Left ventricle myocardium inferior (tissue), 1 donor: ENCODE data around the gene ZAP70. TPM values are rescaled to one million over a fixed set of nuclear protein-coding genes. Genes with fewer than 3 reads are reported as not detected.

Experiments
- DNase-seq: peaks from one replicate; pipeline ENCODE4 v3.0.0-alpha.2; 2020
- H3K27ac ChIP-seq: fragments of 200-600 bp; replicated peaks from 2 replicates; pipeline ENCODE4 v1.8.0; 2021
- H3K27me3 ChIP-seq: fragments of 200-600 bp; 2 replicates; pipeline ENCODE4 v1.8.0; 2021; ENCODE audit warnings: low read depth
- H3K36me3 ChIP-seq: fragments of 200-600 bp; 2 replicates; pipeline ENCODE4 v1.8.0; 2021
- H3K4me1 ChIP-seq: fragments of 200-600 bp; 2 replicates; pipeline ENCODE4 v1.8.0; 2021
- H3K4me3 ChIP-seq: fragments of 200-600 bp; 2 replicates; pipeline ENCODE4 v1.8.0; 2021; ENCODE audit warnings: mild to moderate bottlenecking, moderate library complexity
- H3K9me3 ChIP-seq: fragments of 200-600 bp; replicated peaks from 2 replicates; pipeline ENCODE4 v1.8.0; 2021
- intact Hi-C: fragments of 100-400 bp; cut with micrococcal nuclease; formaldehyde crosslinking; loops from one replicate; pipeline ENCODE4 v1.11.0; 2022
- total RNA-seq: library from RNA; stranded (reverse); fragmentation: NEBNext Ultra II Directional; extraction: Animal tissue kit (Norgen Biotek cat#: 25700); gene quantifications from one replicate; pipeline ENCODE4 v1.2.1, GENCODE V29; 2021
- TF ChIP-seq, protein P1 (sequence below): fragments of 200-600 bp; IDR thresholded peaks from 2 replicates; pipeline ENCODE4 v1.8.0; 2021; ENCODE audit warnings: antibody characterized with exemption, mild to moderate bottlenecking, borderline replicate concordance
- donor health status: DM: no; HTN: yes; CAD: no; lungs with severe emphysema.

The ZAP70 gene
- total RNA-seq, 1 donor from 2014 or later, result 0.55 TPM

DNA sequence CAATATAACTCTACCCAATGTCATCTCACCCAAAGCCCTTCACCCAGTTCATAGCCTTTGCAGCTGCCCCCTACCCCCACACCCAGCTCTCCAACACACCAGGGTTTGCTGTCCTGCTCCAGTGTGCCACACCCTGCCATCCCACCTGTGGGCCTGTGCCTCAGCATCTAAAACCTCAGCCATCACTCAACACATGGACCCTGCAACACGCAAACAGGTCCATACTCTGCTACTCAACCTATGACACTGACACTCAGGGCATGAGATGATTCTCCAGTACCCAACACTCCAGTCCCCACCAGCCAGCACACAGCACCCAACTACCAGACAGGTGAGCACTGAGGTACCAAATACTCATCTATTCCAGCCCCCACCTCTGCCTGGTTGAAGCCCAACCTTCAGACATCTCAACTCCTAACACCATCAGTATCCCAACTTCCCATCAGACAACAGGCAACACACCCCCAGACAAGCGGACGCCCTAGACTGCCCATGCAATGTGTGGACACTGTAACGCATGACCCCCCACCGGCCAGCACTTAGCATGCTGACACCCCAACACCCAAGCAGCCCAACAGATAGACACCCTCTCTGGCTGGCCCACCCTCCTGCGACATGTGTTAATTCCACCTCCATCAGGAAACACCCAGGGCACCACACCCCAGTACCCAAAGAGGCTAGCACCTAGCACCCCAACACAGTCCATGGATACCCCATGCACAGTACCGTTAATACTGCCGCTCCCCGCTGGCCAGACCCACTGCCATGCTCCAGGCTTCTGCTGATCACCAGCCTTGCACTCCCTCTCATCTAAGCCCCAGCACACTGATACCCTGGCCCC is 25.0 kb downstream of the ZAP70 start:
- peaks cover 16% of the 10 kb centered on the region for H3K4me1 ChIP-seq
- H3K27me3 ChIP-seq, result no peaks in the 10 kb centered on the region
- intact Hi-C loops, result no loop called here
- H3K27ac ChIP-seq, result no peak overlapping the region
- TF ChIP-seq, protein P1, sequence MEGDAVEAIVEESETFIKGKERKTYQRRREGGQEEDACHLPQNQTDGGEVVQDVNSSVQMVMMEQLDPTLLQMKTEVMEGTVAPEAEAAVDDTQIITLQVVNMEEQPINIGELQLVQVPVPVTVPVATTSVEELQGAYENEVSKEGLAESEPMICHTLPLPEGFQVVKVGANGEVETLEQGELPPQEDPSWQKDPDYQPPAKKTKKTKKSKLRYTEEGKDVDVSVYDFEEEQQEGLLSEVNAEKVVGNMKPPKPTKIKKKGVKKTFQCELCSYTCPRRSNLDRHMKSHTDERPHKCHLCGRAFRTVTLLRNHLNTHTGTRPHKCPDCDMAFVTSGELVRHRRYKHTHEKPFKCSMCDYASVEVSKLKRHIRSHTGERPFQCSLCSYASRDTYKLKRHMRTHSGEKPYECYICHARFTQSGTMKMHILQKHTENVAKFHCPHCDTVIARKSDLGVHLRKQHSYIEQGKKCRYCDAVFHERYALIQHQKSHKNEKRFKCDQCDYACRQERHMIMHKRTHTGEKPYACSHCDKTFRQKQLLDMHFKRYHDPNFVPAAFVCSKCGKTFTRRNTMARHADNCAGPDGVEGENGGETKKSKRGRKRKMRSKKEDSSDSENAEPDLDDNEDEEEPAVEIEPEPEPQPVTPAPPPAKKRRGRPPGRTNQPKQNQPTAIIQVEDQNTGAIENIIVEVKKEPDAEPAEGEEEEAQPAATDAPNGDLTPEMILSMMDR, result no peak
- peak; percentile 7 for DNase-seq
- no peak overlapping the region for H3K4me3 ChIP-seq
- no peaks in the 10 kb centered on the region for H3K36me3 ChIP-seq
- H3K9me3 ChIP-seq, result no peaks in the 10 kb centered on the region

- Histone ChIP-seq H3K36me3 (no peaks in the 10 kb centered on the region), H3K27me3 (no peaks in the 10 kb centered on the region), H3K9me3 (no peaks in the 10 kb centered on the region), H3K4me1 (peaks cover 16% of the 10 kb centered on the region), H3K27ac (no peak overlapping the region), H3K4me3 (no peak overlapping the region)
- TF ChIP-seq, protein P1, result no peak
- intact Hi-C loops, result no loop called here
- peak; percentile 14 for DNase-seq
Measured at GRCh38 chr2:97739020-97739892, 25.9 kb downstream of the ZAP70 start.

DNA sequence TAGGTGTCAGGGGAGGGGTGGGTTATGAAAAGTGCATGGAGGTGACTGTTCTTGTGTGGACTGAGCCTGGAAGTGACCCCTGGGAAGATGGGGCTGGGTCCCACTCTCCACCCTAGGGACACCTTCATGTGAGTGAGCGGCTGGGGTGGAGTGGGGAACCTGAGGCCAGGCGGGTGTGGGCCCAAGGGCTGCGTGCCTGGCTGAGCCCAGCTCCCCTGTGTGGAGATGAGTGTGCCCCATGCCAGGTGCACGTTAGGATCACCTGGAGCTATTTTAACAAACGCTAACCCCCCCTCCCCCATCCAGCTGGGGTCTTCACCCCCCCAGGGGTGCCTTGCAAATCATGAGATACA is 26.5 kb downstream of the ZAP70 start:
- intact Hi-C loops, result no loop called here
- peak; percentile 9 for DNase-seq
- Histone ChIP-seq H3K27ac (no peak overlapping the region), H3K4me3 (no peak overlapping the region), H3K4me1 (peaks cover 16% of the 10 kb centered on the region), H3K36me3 (no peaks in the 10 kb centered on the region), H3K9me3 (no peaks in the 10 kb centered on the region), H3K27me3 (no peaks in the 10 kb centered on the region)
- TF ChIP-seq, protein P1, result no peak

DNA sequence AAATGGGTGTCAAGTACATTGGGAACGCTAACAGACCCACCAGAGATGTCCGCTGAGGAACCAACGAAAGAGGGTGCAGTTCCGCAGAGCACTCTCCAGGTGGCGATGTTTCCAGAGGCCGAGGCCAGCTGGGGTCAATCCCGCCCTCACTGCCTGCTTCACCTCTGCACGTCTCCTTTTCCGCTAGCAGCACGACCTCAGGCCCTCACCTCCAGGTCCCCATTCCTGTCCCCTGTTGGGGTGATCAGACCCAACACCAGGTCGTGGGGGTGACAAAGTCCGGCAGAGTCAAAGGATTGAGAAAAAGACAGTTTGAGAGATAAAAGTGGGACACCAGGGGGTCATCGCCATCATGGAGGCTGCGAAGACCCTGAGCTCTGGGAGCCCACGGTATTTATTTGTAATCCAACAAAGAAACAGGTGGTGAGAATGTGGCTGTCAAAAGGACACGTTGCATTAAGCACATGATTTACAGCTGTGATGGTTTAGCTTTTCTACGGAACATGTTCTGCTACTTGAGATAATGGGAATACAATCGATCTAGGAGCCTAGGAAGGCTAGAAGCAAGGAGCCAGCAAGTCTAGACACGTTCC is 27.3 kb downstream of the ZAP70 start:
- intact Hi-C loops, result no loop called here
- TF ChIP-seq, protein P1, result peak; percentile 75
- Histone ChIP-seq H3K9me3 (no peaks in the 10 kb centered on the region), H3K4me1 (peaks cover 16% of the 10 kb centered on the region), H3K4me3 (no peak overlapping the region), H3K36me3 (no peaks in the 10 kb centered on the region), H3K27me3 (no peaks in the 10 kb centered on the region), H3K27ac (no peak overlapping the region)
- DNase-seq, result peak; percentile 29

GRCh38 chr2:97741251-97741650 is 27.9 kb downstream of the ZAP70 start:
- TF ChIP-seq, protein P1, result no peak
- Histone ChIP-seq H3K4me1 (peaks cover 16% of the 10 kb centered on the region), H3K27me3 (no peaks in the 10 kb centered on the region), H3K36me3 (no peaks in the 10 kb centered on the region), H3K4me3 (no peak overlapping the region), H3K27ac (no peak overlapping the region), H3K9me3 (no peaks in the 10 kb centered on the region)
- intact Hi-C loops, result no loop called here
- peak; percentile 8 for DNase-seq
